HG03280 (cell line): ENCODE data around the gene RTN4RL2.
"Not testable (repeated sequence)": the region's sequence is repeated elsewhere in the genome, so short reads cannot be mapped to it uniquely, and the experiment has no call there.

ENCODE experiments used
- ATAC-seq: cut with Tn5 transposase; IDR thresholded peaks from one replicate; pipeline ENCODE4 v1.9.1; 2021; ENCODE audit warnings: mild to moderate bottlenecking, moderate library complexity; ENCODE audit not compliant: unreplicated experiment

Gene RTN4RL2

GRCh38 chr11:57432149-57432561 is 28.2 kb upstream of the RTN4RL2 start:
- ATAC-seq = no peak

- ATAC-seq = no peak
Observed at GRCh38 chr11:57432714-57433163, 27.6 kb upstream of the RTN4RL2 start.

- ATAC-seq = no peak
Observed at GRCh38 chr11:57434640-57435546, 25.4 kb upstream of the RTN4RL2 start.

GRCh38 chr11:57436031-57436430 is 24.3 kb upstream of the RTN4RL2 start:
- ATAC-seq = no peak

- ATAC-seq = no peak
Observed at GRCh38 chr11:57438345-57439285, 21.7 kb upstream of the RTN4RL2 start.

GRCh38 chr11:57439786-57440185 is 20.5 kb upstream of the RTN4RL2 start:
- no peak for ATAC-seq

GRCh38 chr11:57440744-57441414 is 19.4 kb upstream of the RTN4RL2 start:
- ATAC-seq = no peak

- ATAC-seq = no peak
Observed at GRCh38 chr11:57444362-57445121, 15.8 kb upstream of the RTN4RL2 start.

- not testable (repeated sequence) for ATAC-seq
Observed at GRCh38 chr11:57445122-57445394, 15.3 kb upstream of the RTN4RL2 start.

GRCh38 chr11:57446055-57446454 is 14.3 kb upstream of the RTN4RL2 start:
- ATAC-seq = no peak

- ATAC-seq = no peak
Observed at GRCh38 chr11:57453543-57454177, 6.7 kb upstream of the RTN4RL2 start.

GRCh38 chr11:57456960-57457642 is 3.2 kb upstream of the RTN4RL2 start:
- ATAC-seq = peak; percentile 71

- ATAC-seq = peak; percentile 10
Observed at GRCh38 chr11:57457643-57458023, 2.7 kb upstream of the RTN4RL2 start.

GRCh38 chr11:57458060-57458409 is 2.3 kb upstream of the RTN4RL2 start:
- ATAC-seq = no peak

GRCh38 chr11:57458410-57459163 is 1.7 kb upstream of the RTN4RL2 start:
- ATAC-seq = no peak

GRCh38 chr11:57459164-57460021 is 935 bp upstream of the RTN4RL2 start:
- ATAC-seq = no peak

GRCh38 chr11:57460758-57461749 is 726 bp downstream of the RTN4RL2 start:
- no peak for ATAC-seq
